IMR-90 (cell line): ENCODE measurements around the gene LONP2. TPM values are rescaled to one million over a fixed set of nuclear protein-coding genes. Genes with fewer than 3 reads are reported as not detected.

Source experiments
- ATAC-seq: fragments of 200-7000 bp; cut with Tn5 transposase; 2 replicates; pipeline ENCODE4 v1.9.1; 2020; ENCODE audit warnings: low read depth, mild to moderate bottlenecking, moderate library complexity
- BruUV-seq: library from RNA; stranded (reverse); fragments of 400-500 nt; replicated peaks from 2 replicates; lab custom pipeline; 2021; lab: Mats Ljungman, UMichigan
- CTCF ChIA-PET: fragments of 300-600 bp; formaldehyde crosslinking; extraction: SDS; loops from one replicate; lab custom pipeline; 2021; ENCODE audit warnings: antibody characterized with exemption; lab: Yijun Ruan, JAX
- POLR2A ChIA-PET: fragments of 300-600 bp; sonication (Branson Sonifier 250); formaldehyde crosslinking; loops from one replicate; lab custom pipeline; 2022; ENCODE audit warnings: antibody characterized with exemption; ENCODE audit not compliant: unreplicated experiment; lab: Charles Lee
- DNase-seq: peaks from one replicate; pipeline ENCODE4 v3.0.0; 2013
- H2AFZ ChIP-seq: replicated peaks from 2 replicates; pipeline ENCODE3; 2013; ENCODE audit warnings: low read length, mild to moderate bottlenecking; ENCODE audit not compliant: poor library complexity
- H2AK5ac ChIP-seq: 2 replicates; pipeline ENCODE4 v1.6.1; 2013; ENCODE audit warnings: low read depth, low read length, inconsistent platforms
- H2AK9ac ChIP-seq: replicated peaks from 2 replicates; pipeline ENCODE3; 2013; ENCODE audit warnings: mild to moderate bottlenecking, low read depth, low read length, moderate library complexity; ENCODE audit not compliant: poor library complexity
- H2BK120ac ChIP-seq: 2 replicates; pipeline ENCODE4 v1.6.1; 2013; ENCODE audit warnings: low read depth, low read length, inconsistent platforms
- H2BK15ac ChIP-seq: 3 replicates; pipeline ENCODE4 v1.6.1; 2013; ENCODE audit warnings: low read depth, low read length, inconsistent platforms
- H2BK20ac ChIP-seq: 2 replicates; pipeline ENCODE4 v1.6.1; 2013; ENCODE audit warnings: low read depth, mild to moderate bottlenecking, inconsistent platforms, low read length, moderate library complexity
- H2BK5ac ChIP-seq: 2 replicates; pipeline ENCODE4 v1.6.1; 2013; ENCODE audit warnings: mild to moderate bottlenecking, low read depth, low read length, inconsistent platforms; ENCODE audit not compliant: poor library complexity, severe bottlenecking
- H3K14ac ChIP-seq: replicated peaks from 2 replicates; pipeline ENCODE4 v1.6.1; 2013; ENCODE audit warnings: low read depth, low read length, inconsistent platforms
- H3K18ac ChIP-seq: 2 replicates; pipeline ENCODE4 v1.6.1; 2013; ENCODE audit warnings: low read depth, low read length, control low read depth
- H3K23ac ChIP-seq: 2 replicates; pipeline ENCODE4 v1.6.1; 2013; ENCODE audit warnings: low read depth, low read length, inconsistent platforms
- H3K27ac ChIP-seq: 2 replicates; pipeline ENCODE4 v1.5.1; 2013; ENCODE audit warnings: mild to moderate bottlenecking, control low read depth, low read length; ENCODE audit not compliant: insufficient read depth
- H3K27me3 ChIP-seq: 2 replicates; pipeline ENCODE4 v1.6.1; 2013; ENCODE audit warnings: low read length; ENCODE audit not compliant: control insufficient read depth, insufficient read depth
- H3K36me3 ChIP-seq: 2 replicates; pipeline ENCODE4 v1.6.1; 2013; ENCODE audit warnings: low read length, mixed read lengths; ENCODE audit not compliant: control insufficient read depth, insufficient read depth
- H3K4ac ChIP-seq: 2 replicates; pipeline ENCODE4 v1.6.1; 2013; ENCODE audit warnings: low read depth, low read length, inconsistent platforms
- H3K4me1 ChIP-seq: 2 replicates; pipeline ENCODE4 v1.6.1; 2013; ENCODE audit warnings: low read length, mixed read lengths; ENCODE audit not compliant: control insufficient read depth, insufficient read depth
- H3K4me2 ChIP-seq: 2 replicates; pipeline ENCODE4 v1.6.1; 2013; ENCODE audit warnings: low read depth, mild to moderate bottlenecking, control low read depth, low read length, moderate library complexity
- H3K4me3 ChIP-seq: 2 replicates; pipeline ENCODE4 v1.5.1; 2013; ENCODE audit warnings: low read depth, mild to moderate bottlenecking, control low read depth, low read length, moderate library complexity; ENCODE audit not compliant: insufficient read depth
- H3K56ac ChIP-seq: 2 replicates; pipeline ENCODE4 v1.6.1; 2013; ENCODE audit warnings: low read length, inconsistent platforms; ENCODE audit not compliant: insufficient read depth; ENCODE audit errors: extremely low read depth
- H3K79me1 ChIP-seq, 2 experiments: 2 replicates each; pipeline ENCODE4 v1.6.1; 2013; ENCODE audit warnings: low read length in 2 of 2, inconsistent platforms in 1 of 2, low read depth in 1 of 2
- H3K9ac ChIP-seq: 2 replicates; pipeline ENCODE4 v1.6.1; 2013; ENCODE audit warnings: low read depth, low read length, control low read depth
- H3K9me1 ChIP-seq: 2 replicates; pipeline ENCODE4 v1.6.1; 2013; ENCODE audit warnings: low read length, inconsistent platforms; ENCODE audit not compliant: insufficient read depth
- H3K9me3 ChIP-seq: 2 replicates; pipeline ENCODE4 v1.6.1; 2013; ENCODE audit warnings: low read length; ENCODE audit not compliant: control insufficient read depth, insufficient read depth
- H4K20me1 ChIP-seq: 2 replicates; pipeline ENCODE4 v1.6.1; 2013; ENCODE audit warnings: low read length, inconsistent platforms; ENCODE audit not compliant: insufficient read depth
- H4K5ac ChIP-seq: 2 replicates; pipeline ENCODE4 v1.6.1; 2013; ENCODE audit warnings: mild to moderate bottlenecking, low read depth, low read length, control low read depth
- H4K8ac ChIP-seq, 2 experiments: 2 replicates each; pipeline ENCODE4 v1.6.1; 2013; ENCODE audit warnings: low read depth in 2 of 2, low read length in 2 of 2, control low read depth in 1 of 2, inconsistent platforms in 1 of 2
- H4K91ac ChIP-seq: 2 replicates; pipeline ENCODE4 v1.6.1; 2013; ENCODE audit warnings: low read depth, low read length, inconsistent platforms; ENCODE audit not compliant: insufficient read depth
- CEBPB ChIP-seq: IDR thresholded peaks from 2 replicates; pipeline ENCODE4 v1.6.1; 2012; ENCODE audit warnings: low read depth, low read length, improper control_type of control experiment
- FOS ChIP-seq: fragments of 150-350 bp; IDR thresholded peaks from 2 replicates; pipeline ENCODE4 v1.6.1; 2016; ENCODE audit warnings: low read depth, low read length
- MAZ ChIP-seq: IDR thresholded peaks from 2 replicates; pipeline ENCODE4 v1.6.1; 2012; ENCODE audit warnings: low read depth, mild to moderate bottlenecking, low read length, improper control_type of control experiment, moderate library complexity, borderline replicate concordance
- WGBS, 2 experiments: methylation state at CpG; one replicate each; pipeline versions ENCODE4 v1.1.5 to v1.1.7; 2013; ENCODE audit warnings: missing lambda C conversion rate in 2 of 2; ENCODE audit not compliant: insufficient read length in 1 of 2; ENCODE audit errors: extremely low coverage in 2 of 2; 5-methylcytosine and 5-hydroxymethylcytosine counted together
- dilution Hi-C: fragments of 300-500 bp; cut with HindIII; formaldehyde crosslinking; loops from one replicate; pipeline ENCODE4 v1.14.3; 2018; ENCODE audit warnings: low sequenced_read_pairs; ENCODE audit not compliant: unreplicated experiment
- in situ Hi-C: fragments of 300-500 bp; cut with MboI; formaldehyde crosslinking; loops from 3 replicates; pipeline ENCODE4 v1.14.3; 2019; ENCODE audit warnings: low sequenced_read_pairs, inconsistent platforms, mixed read lengths
- intact Hi-C: fragments of 100-400 bp; cut with micrococcal nuclease; formaldehyde crosslinking; loops from 2 replicates; pipeline ENCODE4 v1.10.0; 2022
- polyA plus RNA-seq, 3 experiments: library from polyadenylated mRNA; depleted of rRNA; stranded (reverse); fragments of >200 nt; gene quantifications; 2 replicates each; pipeline ENCODE4 v1.2.3, GENCODE V29; 2012; ENCODE audit warnings: low replicate concordance in 1 of 3
- total RNA-seq: library from RNA; depleted of rRNA; stranded (reverse); fragments of >200 nt; gene quantifications from 2 replicates; pipeline ENCODE4 v1.2.3, GENCODE V29; 2012

LONP2 gene
- total and polyA plus RNA-seq, 2 of the 4 experiments (the other 2 are of a cell fraction): 31.5 to 90.9 TPM

GRCh38 chr16:48367441-48368049, 123.4 kb downstream of the LONP2 start (continued):
- no peak for TF ChIP-seq FOS

DNA sequence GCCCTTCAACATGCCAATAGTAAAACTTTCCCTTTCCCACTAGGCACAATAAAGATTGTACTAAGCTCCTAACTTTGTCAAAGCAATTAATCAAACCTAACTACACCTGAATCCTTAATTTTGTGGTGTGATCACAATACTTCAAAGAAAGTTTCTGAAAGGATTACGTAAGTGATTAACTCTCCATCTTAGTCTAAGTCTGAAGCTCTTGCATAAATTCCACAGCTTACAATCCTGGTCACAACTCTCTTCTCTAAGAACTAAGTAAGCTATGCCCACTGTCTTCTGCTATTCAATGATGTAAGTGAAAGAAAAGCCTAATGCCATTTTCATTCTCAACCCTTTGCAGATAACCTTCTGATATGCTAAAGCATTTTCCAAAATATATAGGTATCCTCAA, 125.7 kb downstream of the LONP2 start:
- peaks cover 65% of the 10 kb centered on the region for H4K20me1 ChIP-seq
- H3K14ac ChIP-seq: no peak overlapping the region
- H4K5ac ChIP-seq: no peak overlapping the region
- H2AK5ac ChIP-seq: no peak overlapping the region
- ATAC-seq (no peak), DNase-seq (no peak)
- H3K36me3 ChIP-seq: no peaks in the 10 kb centered on the region
- H3K23ac ChIP-seq: no peak overlapping the region
- H4K8ac ChIP-seq: no peak overlapping the region
- TF ChIP-seq CEBPB (peak; percentile 40; the same call in 1 of the 2 replicates), MAZ (no peak)
- no TSS peak for BruUV-seq
- POLR2A ChIA-PET: no interaction called here
- peaks cover 24% of the 10 kb centered on the region for H3K9me1 ChIP-seq
- CTCF ChIA-PET: interaction anchor here (0.5 to 1.3 kb wide), 3 partner anchors 58 to 253 kb away, joined by 4 to 5 read pairs (median 4); no protein-coding TSS in a partner anchor
- no peak overlapping the region for H2BK15ac ChIP-seq
- H3K4me2 ChIP-seq: no peak overlapping the region
- H3K27ac ChIP-seq: no peak overlapping the region
- H3K4ac ChIP-seq: no peak overlapping the region
- no CpG with 5 or more reads among the region's 1 CpG for WGBS, 2 experiments
- no peak overlapping the region for H2AFZ ChIP-seq
- dilution Hi-C loops: no loop called here
- H3K56ac ChIP-seq: no peak overlapping the region
- peaks cover 25% of the 10 kb centered on the region for H3K4me1 ChIP-seq
- H3K4me3 ChIP-seq: no peak overlapping the region
- H3K27me3 ChIP-seq: no peaks in the 10 kb centered on the region
- H4K91ac ChIP-seq: no peak overlapping the region
- H2BK5ac ChIP-seq: no peak overlapping the region
- peaks cover 14 to 70% of the 10 kb centered on the region in 2 experiments; a peak in 3 of 4 replicates for H3K79me1 ChIP-seq
- H2BK20ac ChIP-seq: no peak overlapping the region
- H2BK120ac ChIP-seq: no peak overlapping the region
- H3K9me3 ChIP-seq: no peaks in the 10 kb centered on the region
- no peak overlapping the region for H3K9ac ChIP-seq
- intact Hi-C loops: loop anchor here (5.0 kb wide), 2 partner anchors 168 to 253 kb away; no protein-coding TSS in a partner anchor
- no peak overlapping the region for H2AK9ac ChIP-seq
- no peak overlapping the region for H3K18ac ChIP-seq
- in situ Hi-C loops: no loop called here
